Mucosa of descending colon (tissue), 3 donors: ENCODE results near the gene WDR70. TPM values are rescaled to one million over a fixed set of nuclear protein-coding genes. Genes with fewer than 3 reads are reported as not detected.
A peak's percentile ranks its signal among the peaks of the same experiment; 100 is the strongest.

ENCODE experiments used
- ATAC-seq: fragments of 200-7000 bp; cut with Tn5 transposase; one replicate; pipeline ENCODE4 v1.9.1; 2020; ENCODE audit warnings: mild to moderate bottlenecking, moderate library complexity
- DNase-seq, 3 donors: peaks; one replicate each; pipeline ENCODE4 v3.0.0-alpha.2; 2020
- H3K36me3 ChIP-seq: fragments of 200-600 bp; one replicate; pipeline ENCODE4 v1.8.0; 2021; ENCODE audit warnings: low read depth, mild to moderate bottlenecking
- H3K4me1 ChIP-seq: fragments of 200-600 bp; one replicate; pipeline ENCODE4 v1.8.0; 2021; ENCODE audit warnings: low read depth, mild to moderate bottlenecking
- H3K4me3 ChIP-seq: fragments of 200-600 bp; one replicate; pipeline ENCODE4 v1.8.0; 2021; ENCODE audit warnings: mild to moderate bottlenecking
- H3K9me3 ChIP-seq: fragments of 200-600 bp; one replicate; pipeline ENCODE4 v1.8.0; 2021; ENCODE audit warnings: mild to moderate bottlenecking
- intact Hi-C, 2 donors: fragments of 100-400 bp; cut with DNase I in 1 of 2; cut with micrococcal nuclease in 1 of 2; formaldehyde crosslinking; loops; one replicate each; pipeline versions ENCODE4 v1.11.0 to v1.11.1; 2022; cut with DNase I, micrococcal nuclease
- total RNA-seq, 3 donors: library from RNA; stranded (reverse); fragmentation: NEBNext Ultra II Directional in 2 of 3; extraction: Animal tissue kit (Norgen Biotek cat#: 25700) in 2 of 3; gene quantifications; one replicate each; pipeline versions ENCODE4 v1.2.1 to v1.2.4, GENCODE V29; 2021 to 2023
- TF ChIP-seq, protein P1 (sequence below): fragments of 200-600 bp; IDR thresholded peaks from one replicate; pipeline ENCODE4 v1.8.0; 2022; ENCODE audit warnings: antibody characterized with exemption, mild to moderate bottlenecking
- donor health status: DM: no; HTN: no; CAD: no; lungs with moderate emphysema.
- donor health status: DM: no; HTN: no; CAD: no.
- donor health status: DM: no; HTN: yes; CAD: no.

The WDR70 gene
- total RNA-seq, 3 donors from 2014 or later, result 19.5 to 42.5 (median 38.0) TPM

DNA sequence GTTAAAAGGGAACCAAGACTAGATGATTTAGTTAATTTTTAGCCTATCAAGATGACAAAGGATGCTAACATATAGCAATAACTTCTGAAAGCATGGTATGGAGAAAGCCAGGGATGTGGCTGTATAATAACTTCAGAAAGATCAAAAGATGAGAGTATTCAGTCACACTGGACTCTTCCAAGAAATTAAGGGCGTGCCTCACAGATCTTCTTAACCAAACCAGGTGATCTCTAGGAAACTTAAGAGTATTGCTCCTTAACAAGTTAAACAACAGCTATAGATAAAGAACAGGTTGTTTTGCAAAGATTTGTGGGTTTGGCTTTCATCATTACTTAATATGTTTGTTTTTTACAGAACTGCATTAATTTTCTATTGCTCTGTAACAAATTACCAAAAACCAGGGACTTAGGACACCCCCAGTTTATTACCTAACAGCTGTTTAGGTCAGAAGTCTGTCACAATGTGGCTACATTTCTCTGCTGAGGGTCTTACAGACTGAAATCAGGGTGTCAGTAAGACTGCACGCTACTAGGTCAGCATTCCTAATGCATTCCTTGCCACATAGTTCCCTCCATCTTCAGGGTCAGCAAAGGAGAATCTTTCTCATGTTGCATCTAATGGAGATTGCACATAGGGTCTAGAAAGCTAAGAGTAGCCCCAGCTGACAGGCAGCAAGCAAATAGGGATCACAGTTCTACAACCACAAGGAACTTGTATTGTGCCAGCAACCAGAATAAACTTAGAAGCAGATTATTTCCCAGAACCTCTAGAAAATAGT is 113.8 kb downstream of the WDR70 start:
- H3K9me3 ChIP-seq, result no peaks in the 10 kb centered on the region
- TF ChIP-seq, protein P1, sequence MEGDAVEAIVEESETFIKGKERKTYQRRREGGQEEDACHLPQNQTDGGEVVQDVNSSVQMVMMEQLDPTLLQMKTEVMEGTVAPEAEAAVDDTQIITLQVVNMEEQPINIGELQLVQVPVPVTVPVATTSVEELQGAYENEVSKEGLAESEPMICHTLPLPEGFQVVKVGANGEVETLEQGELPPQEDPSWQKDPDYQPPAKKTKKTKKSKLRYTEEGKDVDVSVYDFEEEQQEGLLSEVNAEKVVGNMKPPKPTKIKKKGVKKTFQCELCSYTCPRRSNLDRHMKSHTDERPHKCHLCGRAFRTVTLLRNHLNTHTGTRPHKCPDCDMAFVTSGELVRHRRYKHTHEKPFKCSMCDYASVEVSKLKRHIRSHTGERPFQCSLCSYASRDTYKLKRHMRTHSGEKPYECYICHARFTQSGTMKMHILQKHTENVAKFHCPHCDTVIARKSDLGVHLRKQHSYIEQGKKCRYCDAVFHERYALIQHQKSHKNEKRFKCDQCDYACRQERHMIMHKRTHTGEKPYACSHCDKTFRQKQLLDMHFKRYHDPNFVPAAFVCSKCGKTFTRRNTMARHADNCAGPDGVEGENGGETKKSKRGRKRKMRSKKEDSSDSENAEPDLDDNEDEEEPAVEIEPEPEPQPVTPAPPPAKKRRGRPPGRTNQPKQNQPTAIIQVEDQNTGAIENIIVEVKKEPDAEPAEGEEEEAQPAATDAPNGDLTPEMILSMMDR, result no peak
- intact Hi-C loops, result no loop called here
- no peaks in the 10 kb centered on the region for H3K36me3 ChIP-seq
- DNase-seq (no peak), ATAC-seq (no peak)
- H3K4me3 ChIP-seq, result no peak overlapping the region
- H3K4me1 ChIP-seq, result peaks cover 7% of the 10 kb centered on the region

DNA sequence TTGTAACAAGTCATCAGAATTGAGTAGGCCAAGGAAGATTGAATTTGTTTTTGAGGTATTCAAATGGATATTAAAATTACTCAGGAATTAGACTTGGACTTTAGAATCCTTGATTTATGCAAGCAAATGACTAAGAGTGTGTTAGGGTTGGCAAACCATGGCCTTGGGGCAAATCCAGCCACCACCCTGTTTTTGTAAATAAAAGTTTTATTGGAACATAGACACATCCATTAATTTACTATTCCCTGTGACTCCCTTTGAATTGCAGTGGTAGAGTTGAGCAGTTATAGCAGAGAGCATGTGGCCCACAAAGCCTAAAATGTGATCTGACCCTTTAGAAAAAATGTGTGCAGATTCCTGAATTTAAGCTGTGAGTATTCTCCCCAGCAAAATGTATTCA is 115.6 kb downstream of the WDR70 start:
- intact Hi-C loops, result no loop called here
- H3K4me3 ChIP-seq, result no peak overlapping the region
- peaks cover 7% of the 10 kb centered on the region for H3K4me1 ChIP-seq
- ATAC-seq (peak; percentile 88), DNase-seq (peak in 1 of 3 donors; percentile 23)
- TF ChIP-seq, protein P1, result no peak
- H3K9me3 ChIP-seq, result no peaks in the 10 kb centered on the region
- no peaks in the 10 kb centered on the region for H3K36me3 ChIP-seq

DNA sequence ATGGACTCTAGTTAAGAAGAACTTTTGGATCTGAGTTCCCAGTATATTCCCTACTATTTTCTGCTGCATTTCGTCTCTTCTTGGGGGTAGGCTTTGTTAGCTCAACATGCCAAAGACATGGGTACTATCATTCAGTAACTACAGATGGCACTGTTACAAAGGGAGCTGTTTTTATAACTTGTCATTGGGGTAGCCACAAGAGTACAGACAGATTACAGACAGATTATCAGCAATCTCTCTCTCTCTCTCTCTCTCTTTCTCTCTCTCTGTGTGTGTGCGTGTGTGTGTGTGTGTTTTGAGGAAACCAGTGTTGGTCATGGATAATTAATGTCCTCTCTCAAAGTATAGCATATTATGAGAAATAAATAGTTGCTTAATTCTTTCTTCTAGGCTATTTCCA is 116.1 kb downstream of the WDR70 start:
- no peaks in the 10 kb centered on the region for H3K36me3 ChIP-seq
- no peaks in the 10 kb centered on the region for H3K9me3 ChIP-seq
- DNase-seq (no peak), ATAC-seq (peak; percentile 24)
- H3K4me1 ChIP-seq, result peaks cover 7% of the 10 kb centered on the region
- TF ChIP-seq, protein P1, result no peak
- no peak overlapping the region for H3K4me3 ChIP-seq
- intact Hi-C loops, result no loop called here

DNA sequence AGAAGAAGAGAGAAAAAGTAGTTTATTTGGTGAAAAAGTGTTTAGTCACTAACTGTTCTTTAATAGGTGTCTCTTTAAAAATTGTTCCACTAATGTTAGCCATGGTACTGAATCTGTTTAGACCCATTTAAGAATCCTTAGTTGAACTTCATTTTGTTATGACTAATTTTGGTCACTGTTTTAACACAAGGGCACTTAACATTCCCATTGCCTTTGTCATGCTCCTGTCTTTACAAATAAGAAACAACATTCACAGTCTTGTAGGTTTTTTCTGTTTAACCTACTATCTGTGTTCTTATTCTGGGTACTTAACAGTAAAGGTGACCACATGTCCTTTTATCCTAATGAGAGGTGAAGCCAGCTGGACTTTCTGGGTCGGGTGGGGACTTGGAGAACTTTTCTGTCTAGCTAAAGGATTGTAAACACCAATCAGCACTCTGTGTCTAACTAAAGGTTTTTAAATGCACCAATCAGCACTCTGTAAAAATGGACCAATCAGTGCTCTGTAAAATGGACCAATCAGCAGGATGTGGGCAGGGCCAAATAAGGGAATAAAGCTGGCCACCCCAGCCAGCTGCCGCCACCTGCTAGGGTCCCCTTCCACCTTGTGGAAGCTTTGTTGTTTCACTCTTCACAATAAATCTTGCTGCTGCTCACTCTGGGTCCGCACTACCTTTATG is 116.7 kb downstream of the WDR70 start:
- Histone ChIP-seq H3K36me3 (no peaks in the 10 kb centered on the region), H3K9me3 (no peaks in the 10 kb centered on the region), H3K4me3 (no peak overlapping the region), H3K4me1 (peaks cover 7% of the 10 kb centered on the region)
- ATAC-seq, result no peak
- TF ChIP-seq, protein P1, result no peak
- DNase-seq, result no peak
- intact Hi-C loops, result no loop called here

DNA sequence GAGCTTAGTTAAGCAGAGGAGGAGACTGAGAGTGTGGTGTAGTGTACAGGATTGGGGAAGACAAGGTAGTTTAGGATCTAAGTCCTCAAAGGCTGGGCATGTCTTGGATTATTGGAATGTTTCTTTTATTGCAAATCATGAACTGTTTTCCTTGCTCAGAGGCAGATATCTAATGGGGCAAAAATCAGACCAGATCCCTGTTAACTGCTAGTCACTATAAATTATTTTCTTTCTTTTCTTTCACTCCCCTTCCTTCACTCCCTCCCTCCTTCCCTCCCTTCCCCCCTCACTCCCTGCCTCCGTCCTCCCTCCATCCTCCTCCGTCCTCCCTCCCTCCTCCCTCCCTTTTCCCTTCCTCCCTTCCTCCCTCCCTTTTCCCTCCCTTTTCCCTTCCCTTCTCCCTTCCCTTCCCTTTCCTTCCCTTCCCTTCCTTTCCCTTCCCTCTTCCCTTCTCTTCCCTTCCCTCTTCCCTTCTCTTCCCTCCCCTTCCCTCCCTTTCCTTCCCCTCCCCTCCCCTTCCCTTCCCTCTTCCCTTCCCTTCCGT is 117.9 kb downstream of the WDR70 start:
- intact Hi-C loops, result no loop called here
- DNase-seq, result no peak
- Histone ChIP-seq H3K4me1 (peaks cover 7% of the 10 kb centered on the region), H3K36me3 (no peaks in the 10 kb centered on the region), H3K4me3 (no peak overlapping the region), H3K9me3 (no peaks in the 10 kb centered on the region)
- ATAC-seq, result no peak
- TF ChIP-seq, protein P1, result no peak
